ENCODE data around the gene TEX47.

DNA sequence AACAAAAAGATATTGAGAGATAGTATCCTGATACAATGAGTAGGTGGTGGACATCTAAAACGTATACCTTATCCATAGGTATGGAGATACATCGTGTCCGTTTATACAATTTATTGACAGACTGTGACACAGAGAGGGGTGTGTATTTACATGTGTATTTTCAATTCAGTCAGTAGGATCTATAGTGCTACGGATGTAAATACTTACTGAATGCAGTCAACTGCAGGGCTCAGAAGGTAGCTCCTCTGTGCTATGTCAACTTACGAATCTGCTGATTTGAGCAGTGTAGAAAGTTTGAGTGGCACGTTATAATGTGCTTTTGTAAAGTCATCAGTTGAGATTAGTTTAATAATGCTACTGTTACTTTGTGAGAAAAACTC is 35.4 kb downstream of the TEX47 start:
- TF ChIP-seq, protein P1, sequence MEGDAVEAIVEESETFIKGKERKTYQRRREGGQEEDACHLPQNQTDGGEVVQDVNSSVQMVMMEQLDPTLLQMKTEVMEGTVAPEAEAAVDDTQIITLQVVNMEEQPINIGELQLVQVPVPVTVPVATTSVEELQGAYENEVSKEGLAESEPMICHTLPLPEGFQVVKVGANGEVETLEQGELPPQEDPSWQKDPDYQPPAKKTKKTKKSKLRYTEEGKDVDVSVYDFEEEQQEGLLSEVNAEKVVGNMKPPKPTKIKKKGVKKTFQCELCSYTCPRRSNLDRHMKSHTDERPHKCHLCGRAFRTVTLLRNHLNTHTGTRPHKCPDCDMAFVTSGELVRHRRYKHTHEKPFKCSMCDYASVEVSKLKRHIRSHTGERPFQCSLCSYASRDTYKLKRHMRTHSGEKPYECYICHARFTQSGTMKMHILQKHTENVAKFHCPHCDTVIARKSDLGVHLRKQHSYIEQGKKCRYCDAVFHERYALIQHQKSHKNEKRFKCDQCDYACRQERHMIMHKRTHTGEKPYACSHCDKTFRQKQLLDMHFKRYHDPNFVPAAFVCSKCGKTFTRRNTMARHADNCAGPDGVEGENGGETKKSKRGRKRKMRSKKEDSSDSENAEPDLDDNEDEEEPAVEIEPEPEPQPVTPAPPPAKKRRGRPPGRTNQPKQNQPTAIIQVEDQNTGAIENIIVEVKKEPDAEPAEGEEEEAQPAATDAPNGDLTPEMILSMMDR (conservative IDR thresholded peaks at IDR 0.05; ENCODE audit: low read depth, low read length): no peak
- TF ChIP-seq EZH2 (IDR thresholded peaks at IDR 0.05; ENCODE audit: borderline replicate concordance, low read depth, low read length, poor library complexity, severe bottlenecking): no peak
